Measurements from ENCODE around the gene NCKAP5. TPM values are rescaled to one million over a fixed set of nuclear protein-coding genes. Genes with fewer than 3 reads are reported as not detected.

NCKAP5 gene
- total RNA-seq, 1 donor from 2014 or later: 27.9 TPM

GRCh38 chr2:133123393-133123792 lies 444.9 kb downstream of the NCKAP5 start:
- TF ChIP-seq CTCF (conservative IDR thresholded peaks at IDR 0.05): no peak
- Mint-ChIP-seq H3K4me3 (no peak overlapping the region), H3K36me3 (ENCODE audit: low read depth) (peaks cover 5% of the 10 kb centered on the region), H3K9me3 (no peaks in the 10 kb centered on the region), H3K4me1 (no peaks in the 10 kb centered on the region), H3K27me3 (ENCODE audit: low read depth) (no peaks in the 10 kb centered on the region), H3K27ac (ENCODE audit: unreplicated experiment) (no peak overlapping the region)
- DNase-seq (ENCODE audit: low read depth, low spot score): no peak

GRCh38 chr2:133122529-133122928 lies 445.7 kb downstream of the NCKAP5 start:
- no peaks in the 10 kb centered on the region for H3K4me1 Mint-ChIP-seq
- H3K4me3 Mint-ChIP-seq: no peak overlapping the region
- H3K36me3 Mint-ChIP-seq (ENCODE audit: low read depth): peaks cover 5% of the 10 kb centered on the region
- H3K27ac Mint-ChIP-seq (ENCODE audit: unreplicated experiment): no peak overlapping the region
- no peak for TF ChIP-seq CTCF (conservative IDR thresholded peaks at IDR 0.05)
- H3K9me3 Mint-ChIP-seq: no peaks in the 10 kb centered on the region
- DNase-seq (ENCODE audit: low read depth, low spot score): no peak
- H3K27me3 Mint-ChIP-seq (ENCODE audit: low read depth): no peaks in the 10 kb centered on the region

- DNase-seq (ENCODE audit: low read depth, low spot score): no peak
- Mint-ChIP-seq H3K4me1 (no peaks in the 10 kb centered on the region), H3K27me3 (ENCODE audit: low read depth) (no peaks in the 10 kb centered on the region), H3K4me3 (no peak overlapping the region), H3K9me3 (no peaks in the 10 kb centered on the region), H3K27ac (ENCODE audit: unreplicated experiment) (no peak overlapping the region), H3K36me3 (ENCODE audit: low read depth) (peaks cover 3% of the 10 kb centered on the region)
- no peak for TF ChIP-seq CTCF (conservative IDR thresholded peaks at IDR 0.05)
Measured at GRCh38 chr2:133120310-133120709, 448.0 kb downstream of the NCKAP5 start.

GRCh38 chr2:133110201-133110600 lies 458.1 kb downstream of the NCKAP5 start:
- Mint-ChIP-seq H3K36me3 (ENCODE audit: low read depth) (peaks cover 3% of the 10 kb centered on the region), H3K9me3 (no peaks in the 10 kb centered on the region)

GRCh38 chr2:133109772-133110171 lies 458.5 kb downstream of the NCKAP5 start:
- no peaks in the 10 kb centered on the region for H3K9me3 Mint-ChIP-seq
- H3K4me3 Mint-ChIP-seq: no peak overlapping the region
- no peak for TF ChIP-seq CTCF (conservative IDR thresholded peaks at IDR 0.05)
- peaks cover 3% of the 10 kb centered on the region for H3K36me3 Mint-ChIP-seq (ENCODE audit: low read depth)
- DNase-seq (ENCODE audit: low read depth, low spot score): no peak
- no peak overlapping the region for H3K27ac Mint-ChIP-seq (ENCODE audit: unreplicated experiment)
- H3K4me1 Mint-ChIP-seq: no peaks in the 10 kb centered on the region
- no peaks in the 10 kb centered on the region for H3K27me3 Mint-ChIP-seq (ENCODE audit: low read depth)

More at GRCh38 chr2:133110201-133110600, 458.1 kb downstream of the NCKAP5 start:
- Mint-ChIP-seq H3K27me3 (ENCODE audit: low read depth) (no peaks in the 10 kb centered on the region), H3K27ac (ENCODE audit: unreplicated experiment) (no peak overlapping the region), H3K4me1 (no peaks in the 10 kb centered on the region), H3K4me3 (no peak overlapping the region)
- no peak for TF ChIP-seq CTCF (conservative IDR thresholded peaks at IDR 0.05)
- no peak for DNase-seq (ENCODE audit: low read depth, low spot score)

All from neural crest cell (in vitro differentiated cells).